Posterior vena cava (tissue), 2 donors: ENCODE results near the gene RBPJ. TPM values are rescaled to one million over a fixed set of nuclear protein-coding genes. Genes with fewer than 3 reads are reported as not detected.

Experiments
- DNase-seq: peaks from one replicate; pipeline ENCODE4 v3.0.0-alpha.2; 2020; ENCODE audit warnings: low spot score
- intact Hi-C, 2 donors: fragments of 100-400 bp; cut with DNase I; formaldehyde crosslinking; loops; one replicate each; pipeline versions ENCODE4 v1.14.1 to v1.14.2; 2022 to 2023
- total RNA-seq, 2 donors: library from RNA; stranded (reverse); fragmentation: NEBNext Ultra II Directional; extraction: Animal tissue kit (Norgen Biotek cat#: 25700); gene quantifications; one replicate each; pipeline ENCODE4 v1.2.1, GENCODE V29; 2021
- donor health status: DM: yes; HTN: yes; CAD: no.
- donor health status: DM: yes; HTN: yes; CAD: no.

RBPJ gene
- total RNA-seq, 2 donors from 2014 or later, result 78.4 to 116 TPM

DNA sequence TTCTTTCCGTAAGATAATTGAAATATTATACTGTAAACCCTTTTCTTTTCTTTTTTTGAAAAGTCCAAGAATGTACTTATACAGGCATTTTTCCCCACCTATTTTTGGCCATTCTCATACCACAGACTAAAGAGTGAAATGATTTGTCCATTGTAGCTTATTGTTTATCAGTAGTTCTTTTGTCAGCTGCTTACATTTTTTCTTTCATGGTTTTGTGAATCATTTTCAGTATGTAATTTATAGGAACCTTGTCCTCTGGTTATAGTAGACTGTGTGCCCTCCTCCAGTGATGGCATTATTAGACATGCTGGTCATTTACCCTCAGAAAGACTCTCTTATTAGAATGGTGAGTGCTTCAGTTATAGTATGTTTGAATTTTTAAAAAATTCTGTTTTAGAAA is 112.7 kb downstream of the RBPJ start:
- intact Hi-C loops, result loop anchor here in 1 of 2 donors (10.0 kb wide), 1 partner anchor 431 kb away; the partner anchor contains the start of gene STIM2

DNA sequence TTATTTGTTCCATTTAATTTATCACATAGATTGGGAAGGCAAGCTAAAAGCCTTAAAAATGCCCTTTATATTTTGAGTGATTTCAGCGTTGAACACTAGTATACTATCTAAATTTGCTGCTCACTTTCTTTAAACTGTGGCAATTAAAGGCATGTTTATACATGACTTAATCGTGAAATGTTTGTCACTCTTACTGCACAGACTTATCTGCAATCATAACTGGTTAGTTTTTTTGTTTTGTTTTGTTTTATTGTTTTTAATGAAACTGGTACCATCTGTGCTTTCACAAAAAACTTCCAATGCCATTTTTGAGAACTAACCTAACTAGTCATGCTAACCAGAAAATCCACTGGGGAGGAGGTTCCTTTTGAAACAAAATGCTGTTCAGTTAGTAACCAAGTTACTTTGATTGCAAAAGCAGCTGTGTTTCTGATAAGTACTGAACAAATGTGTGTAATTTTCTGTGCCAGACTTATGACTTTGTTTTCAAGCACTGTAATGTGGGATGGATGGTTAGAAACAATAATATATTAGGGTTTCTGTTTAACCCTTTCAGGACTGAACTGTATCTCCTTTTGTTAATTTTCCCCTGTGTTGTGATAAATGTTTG is 113.3 kb downstream of the RBPJ start:
- intact Hi-C loops, result loop anchor here in 1 of 2 donors (10.0 kb wide), 1 partner anchor 431 kb away; the partner anchor contains the start of gene STIM2

More for the DNA sequence above, 112.7 kb downstream of the RBPJ start:
- no peak for DNase-seq

DNA sequence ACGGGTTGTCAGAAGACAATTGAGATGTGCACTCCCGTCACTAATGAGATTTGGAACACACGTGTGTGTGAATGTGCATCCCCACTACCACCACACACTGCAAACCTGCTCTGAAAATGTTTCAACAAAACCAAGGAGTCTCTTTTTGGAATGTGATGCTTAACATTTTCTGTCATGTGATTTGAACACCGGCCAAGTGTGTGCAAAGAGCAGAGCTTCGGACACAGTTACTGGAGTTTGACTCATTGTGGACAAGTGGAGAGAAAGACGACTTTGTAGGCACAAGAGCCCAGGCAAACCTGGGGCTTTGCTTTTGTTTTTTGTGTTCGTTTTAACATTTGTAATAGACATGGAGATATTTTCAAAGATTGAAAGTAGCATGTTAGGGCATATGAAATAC is 120.3 kb downstream of the RBPJ start:
- no peak for DNase-seq
- intact Hi-C loops, result no loop called here

More for the DNA sequence above, 113.3 kb downstream of the RBPJ start:
- no peak for DNase-seq

DNA sequence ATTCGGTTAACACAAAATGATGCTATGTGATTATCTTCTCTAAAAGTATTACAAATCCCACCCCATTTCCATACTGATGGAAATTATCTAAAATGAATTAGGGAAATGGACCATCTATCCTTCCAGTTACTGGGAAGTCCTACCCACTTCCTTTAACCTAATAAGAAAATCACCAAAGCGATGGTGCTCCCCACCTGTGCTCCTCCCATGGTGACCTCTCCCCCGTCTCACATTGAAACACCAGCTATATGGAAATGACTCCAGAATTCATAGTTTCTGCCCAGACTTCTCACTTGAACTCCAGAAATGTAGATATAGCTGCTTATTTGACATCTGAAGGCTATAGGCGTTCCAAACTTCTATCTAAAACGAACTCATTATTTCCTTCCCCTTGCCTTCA is 121.0 kb downstream of the RBPJ start:
- intact Hi-C loops, result no loop called here
- DNase-seq, result no peak

- no peak for DNase-seq
- intact Hi-C loops, result no loop called here
Observed at GRCh38 chr4:26447378-26447777, 126.6 kb downstream of the RBPJ start.

DNA sequence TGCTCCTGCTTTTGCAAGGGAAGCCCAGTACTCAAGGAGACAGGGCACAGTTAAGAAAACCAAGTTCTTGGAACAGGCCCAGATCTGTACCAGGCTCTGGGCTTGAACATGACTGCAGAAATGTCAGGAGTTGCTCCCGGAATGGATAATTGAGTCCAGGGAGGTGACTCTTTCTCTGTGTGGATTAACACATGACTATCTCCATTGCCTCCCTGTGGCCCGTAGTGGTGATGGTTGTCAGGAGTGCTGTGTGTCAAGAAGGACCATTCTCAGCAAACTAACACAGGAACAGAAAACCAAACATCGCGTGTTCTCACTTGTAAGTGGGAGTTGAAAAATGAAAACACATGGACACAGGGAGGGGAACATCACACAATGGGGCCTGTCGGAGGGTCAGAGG is 129.6 kb downstream of the RBPJ start:
- DNase-seq, result no peak
- intact Hi-C loops, result loop anchor here in 1 of 2 donors (10.0 kb wide), 1 partner anchor 564 kb away; no protein-coding TSS in a partner anchor

GRCh38 chr4:26451597-26451996 is 130.8 kb downstream of the RBPJ start:
- no peak for DNase-seq
- intact Hi-C loops, result loop anchor here in 1 of 2 donors (10.0 kb wide), 1 partner anchor 563 kb away; no protein-coding TSS in a partner anchor

DNA sequence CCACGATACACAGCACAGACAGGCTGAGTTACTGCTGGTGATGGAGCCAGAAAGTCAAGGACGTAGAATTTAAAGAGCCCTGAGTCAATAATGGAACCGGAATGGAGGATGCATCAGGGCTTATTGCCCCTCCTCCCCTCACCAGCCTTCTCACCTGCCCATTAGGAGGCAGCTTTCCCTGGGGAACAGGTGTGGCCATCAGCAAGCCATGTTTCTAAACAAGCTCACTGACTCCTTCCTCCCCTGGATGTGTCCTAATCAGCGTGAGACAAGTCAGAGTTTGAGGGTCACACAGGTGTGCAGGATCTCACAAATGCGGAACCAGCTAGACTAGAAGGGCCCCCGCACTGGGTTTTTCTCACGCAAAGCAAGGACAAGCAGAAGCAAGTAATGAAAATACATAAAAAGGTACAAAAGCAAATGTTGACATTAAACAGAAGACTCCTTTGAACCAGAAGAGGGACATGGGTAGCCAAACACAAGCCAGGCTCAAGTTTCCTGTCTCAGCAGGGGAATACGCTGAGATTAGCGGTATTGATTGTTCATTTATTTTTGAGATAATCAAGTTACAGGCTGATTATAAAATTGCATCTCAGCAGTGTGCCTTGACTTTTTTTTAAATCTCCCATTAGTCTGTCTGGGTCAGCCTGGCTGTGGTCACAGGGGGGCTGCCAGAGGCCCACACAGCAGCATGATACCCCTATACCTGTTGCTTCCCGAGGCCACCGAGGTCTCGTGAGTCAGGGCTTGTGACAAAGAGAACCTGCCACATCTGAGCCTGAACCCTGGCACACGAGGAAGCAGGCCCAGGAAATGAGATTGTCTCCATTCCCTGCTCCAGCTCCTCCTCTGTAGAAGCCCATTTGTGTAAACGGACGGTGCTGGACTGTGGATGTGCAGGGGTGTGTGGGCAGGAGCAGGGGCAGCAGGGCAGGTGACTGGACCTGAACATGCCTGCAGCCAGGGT is 132.0 kb downstream of the RBPJ start:
- intact Hi-C loops, result loop anchor here in 1 of 2 donors (10.0 kb wide), 1 partner anchor 562 kb away; no protein-coding TSS in a partner anchor
- no peak for DNase-seq

DNA sequence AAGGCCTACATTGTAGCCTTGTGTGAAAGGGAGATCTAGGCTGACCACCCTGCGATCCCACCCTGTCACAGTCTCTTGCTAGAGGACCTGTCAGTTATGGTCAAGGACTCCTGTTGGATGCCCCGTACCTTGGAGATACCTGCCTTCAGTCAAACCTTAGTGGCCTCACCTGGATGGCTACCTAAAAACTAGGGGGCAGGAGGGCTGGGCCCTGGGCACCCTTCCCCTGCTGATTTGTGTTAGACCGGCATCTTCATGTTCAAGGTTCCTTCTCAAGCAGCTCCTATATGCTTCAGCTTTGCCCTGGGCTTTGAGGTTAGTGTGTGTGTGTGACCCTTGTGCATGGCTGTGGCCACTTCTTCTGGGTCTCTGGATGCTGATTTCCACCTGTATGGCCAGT is 134.1 kb downstream of the RBPJ start:
- intact Hi-C loops, result loop anchor here in 1 of 2 donors (10.0 kb wide), 1 partner anchor 560 kb away; no protein-coding TSS in a partner anchor
- DNase-seq, result no peak

GRCh38 chr4:26455571-26455970 is 134.8 kb downstream of the RBPJ start:
- intact Hi-C loops, result loop anchor here in 1 of 2 donors (10.0 kb wide), 1 partner anchor 559 kb away; no protein-coding TSS in a partner anchor
- DNase-seq, result no peak

DNA sequence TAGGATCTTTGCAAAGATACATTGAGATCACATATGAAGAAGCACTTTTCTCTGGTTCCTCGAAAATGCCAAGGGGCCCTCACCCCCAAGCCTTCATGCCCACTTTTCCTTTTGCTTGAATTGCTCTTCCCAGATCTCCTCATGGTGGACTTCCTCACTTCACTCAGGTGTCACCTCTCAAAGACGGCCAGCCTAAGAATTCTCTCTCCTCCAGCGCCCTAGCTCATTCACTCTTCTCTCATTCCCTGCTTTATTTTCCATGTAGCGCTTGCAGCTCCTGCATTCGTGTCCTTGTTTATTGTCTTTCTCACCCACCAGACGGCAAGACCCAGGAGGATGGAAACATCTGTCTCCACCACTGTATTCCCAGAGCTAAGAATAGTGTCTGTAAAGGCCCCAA is 136.6 kb downstream of the RBPJ start:
- no peak for DNase-seq
- intact Hi-C loops, result loop anchor here in 1 of 2 donors (10.0 kb wide), 1 partner anchor 557 kb away; no protein-coding TSS in a partner anchor

DNA sequence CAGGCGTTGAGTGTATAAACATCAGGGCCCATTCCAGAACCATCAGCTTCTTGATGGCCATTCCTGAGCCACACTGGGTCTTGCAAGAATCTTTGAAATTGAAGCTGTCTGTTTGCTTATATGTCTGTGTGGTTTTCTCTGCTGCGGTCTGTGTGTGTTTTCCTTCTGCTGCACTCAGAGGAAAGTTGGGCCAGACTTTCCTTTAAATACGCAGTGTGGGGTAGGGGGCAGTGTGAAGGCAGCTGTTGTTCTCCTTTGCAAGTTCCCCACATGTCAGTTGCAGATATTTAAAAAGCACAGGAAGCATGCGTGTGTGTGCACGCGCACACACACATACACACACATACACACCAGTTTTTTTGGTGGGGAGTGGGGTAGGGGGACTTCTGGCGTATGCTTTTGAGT is 137.3 kb downstream of the RBPJ start:
- intact Hi-C loops, result loop anchor here in 1 of 2 donors (10.0 kb wide), 1 partner anchor 557 kb away; no protein-coding TSS in a partner anchor
- no peak for DNase-seq

GRCh38 chr4:26459054-26459755 is 138.4 kb downstream of the RBPJ start:
- intact Hi-C loops, result loop anchor here in 1 of 2 donors (10.0 kb wide), 1 partner anchor 556 kb away; no protein-coding TSS in a partner anchor
- DNase-seq, result no peak

DNA sequence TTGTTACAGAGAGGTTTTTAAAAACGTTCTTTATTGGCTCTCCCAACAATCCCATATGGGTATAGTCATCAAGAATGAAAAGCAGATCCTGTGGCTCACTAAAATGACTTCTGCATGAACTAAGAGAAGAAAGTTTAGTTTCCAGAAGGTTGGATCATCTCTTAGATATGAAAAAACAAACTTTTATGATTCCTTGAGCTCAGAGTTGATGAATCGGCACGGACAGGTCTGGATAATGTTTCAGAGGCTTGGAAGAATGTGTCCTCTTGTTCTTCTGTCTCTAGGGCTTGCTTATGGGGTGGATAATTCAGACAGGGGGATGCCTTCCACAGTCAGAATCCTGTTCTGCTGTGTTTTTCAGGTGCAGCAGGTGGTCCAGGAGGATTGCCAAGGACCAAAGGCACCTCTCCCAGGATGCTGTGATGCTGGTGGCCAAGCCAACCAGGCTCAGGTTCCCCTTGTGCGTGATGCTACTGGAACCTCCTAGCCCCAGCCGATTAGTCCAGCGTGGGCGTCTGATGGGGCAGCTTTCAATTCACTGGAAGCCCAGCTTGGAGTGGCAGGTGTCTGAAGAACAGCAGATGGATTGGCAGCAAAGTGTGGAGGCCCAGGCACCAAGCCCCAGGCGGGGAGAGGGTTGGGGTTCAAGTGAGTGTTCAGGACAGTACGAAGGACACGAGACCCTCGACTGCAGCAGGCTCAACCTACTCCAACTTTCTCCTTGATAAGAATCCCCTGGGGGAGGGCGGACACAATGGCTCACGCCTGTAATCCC is 139.1 kb downstream of the RBPJ start:
- intact Hi-C loops, result loop anchor here (10.0 kb wide), 2 partner anchors 255 to 555 kb away; no protein-coding TSS in a partner anchor
- DNase-seq, result no peak

GRCh38 chr4:26462874-26463273 is 142.1 kb downstream of the RBPJ start:
- intact Hi-C loops, result loop anchor here in 1 of 2 donors (10.0 kb wide), 1 partner anchor 252 kb away; no protein-coding TSS in a partner anchor
- DNase-seq, result no peak

GRCh38 chr4:26463386-26463785 is 142.6 kb downstream of the RBPJ start:
- no peak for DNase-seq
- intact Hi-C loops, result loop anchor here in 1 of 2 donors (10.0 kb wide), 1 partner anchor 251 kb away; no protein-coding TSS in a partner anchor

GRCh38 chr4:26464420-26465095 is 143.7 kb downstream of the RBPJ start:
- intact Hi-C loops, result loop anchor here in 1 of 2 donors (10.0 kb wide), 1 partner anchor 250 kb away; no protein-coding TSS in a partner anchor
- DNase-seq, result no peak
